ENCODE data around the gene WDR88. TPM values are rescaled to one million over a fixed set of nuclear protein-coding genes. Genes with fewer than 3 reads are reported as not detected.

Gene WDR88
- total RNA-seq, 4 donors from 2014 or later, result not detected

DNA sequence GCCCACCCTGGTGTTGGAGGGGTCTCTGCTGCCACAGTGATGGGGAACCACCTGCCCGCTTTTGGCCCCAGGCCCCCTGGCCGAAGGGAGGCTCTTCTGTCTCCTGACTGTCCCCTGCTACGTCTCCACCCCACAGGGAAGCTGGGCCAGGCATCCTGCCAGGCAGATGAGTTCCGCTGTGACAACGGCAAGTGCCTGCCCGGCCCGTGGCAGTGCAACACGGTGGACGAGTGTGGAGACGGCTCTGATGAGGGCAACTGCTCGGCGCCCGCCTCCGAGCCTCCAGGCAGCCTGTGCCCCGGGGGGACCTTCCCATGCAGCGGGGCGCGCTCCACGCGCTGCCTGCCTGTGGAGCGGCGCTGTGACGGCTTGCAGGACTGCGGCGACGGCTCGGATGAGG, 73.2 kb downstream of the WDR88 start:
- no peaks in the 10 kb centered on the region for H3K36me3 ChIP-seq
- H3K4me1 ChIP-seq, result no peaks in the 10 kb centered on the region
- no peak for DNase-seq
- intact Hi-C loops (cut with DNase I; ENCODE audit: low total_unique reads), result no loop called here
- TF ChIP-seq, protein P1, sequence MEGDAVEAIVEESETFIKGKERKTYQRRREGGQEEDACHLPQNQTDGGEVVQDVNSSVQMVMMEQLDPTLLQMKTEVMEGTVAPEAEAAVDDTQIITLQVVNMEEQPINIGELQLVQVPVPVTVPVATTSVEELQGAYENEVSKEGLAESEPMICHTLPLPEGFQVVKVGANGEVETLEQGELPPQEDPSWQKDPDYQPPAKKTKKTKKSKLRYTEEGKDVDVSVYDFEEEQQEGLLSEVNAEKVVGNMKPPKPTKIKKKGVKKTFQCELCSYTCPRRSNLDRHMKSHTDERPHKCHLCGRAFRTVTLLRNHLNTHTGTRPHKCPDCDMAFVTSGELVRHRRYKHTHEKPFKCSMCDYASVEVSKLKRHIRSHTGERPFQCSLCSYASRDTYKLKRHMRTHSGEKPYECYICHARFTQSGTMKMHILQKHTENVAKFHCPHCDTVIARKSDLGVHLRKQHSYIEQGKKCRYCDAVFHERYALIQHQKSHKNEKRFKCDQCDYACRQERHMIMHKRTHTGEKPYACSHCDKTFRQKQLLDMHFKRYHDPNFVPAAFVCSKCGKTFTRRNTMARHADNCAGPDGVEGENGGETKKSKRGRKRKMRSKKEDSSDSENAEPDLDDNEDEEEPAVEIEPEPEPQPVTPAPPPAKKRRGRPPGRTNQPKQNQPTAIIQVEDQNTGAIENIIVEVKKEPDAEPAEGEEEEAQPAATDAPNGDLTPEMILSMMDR (IDR thresholded peaks at IDR 0.05), result no peak
- TF ChIP-seq POLR2AphosphoS5 (IDR thresholded peaks at IDR 0.05), result no peak
- no peak for TF ChIP-seq POLR2A (IDR thresholded peaks at IDR 0.05)
- TF ChIP-seq EP300 (IDR thresholded peaks at IDR 0.05; ENCODE audit: low read depth), result no peak
- no peak overlapping the region for H3K4me3 ChIP-seq
- H3K27me3 ChIP-seq, result no peaks in the 10 kb centered on the region
- WGBS, 2 donors (ENCODE audit: low coverage in 1 of 2), result 96% methylated on average over 27 of the region's 27 CpGs; no CpG with 5 or more reads in 1 of the 2 donors
- in situ Hi-C loops (cut with MboI; ENCODE audit: low pct_ligation_motif_present in 1 of 4, low pct_unique_long_range_greater_than_20kb in 1 of 4, low sequenced_read_pairs in 3 of 4), result no loop called here
- no peak overlapping the region for H3K27ac ChIP-seq
- no peaks in the 10 kb centered on the region for H3K9me3 ChIP-seq

DNA sequence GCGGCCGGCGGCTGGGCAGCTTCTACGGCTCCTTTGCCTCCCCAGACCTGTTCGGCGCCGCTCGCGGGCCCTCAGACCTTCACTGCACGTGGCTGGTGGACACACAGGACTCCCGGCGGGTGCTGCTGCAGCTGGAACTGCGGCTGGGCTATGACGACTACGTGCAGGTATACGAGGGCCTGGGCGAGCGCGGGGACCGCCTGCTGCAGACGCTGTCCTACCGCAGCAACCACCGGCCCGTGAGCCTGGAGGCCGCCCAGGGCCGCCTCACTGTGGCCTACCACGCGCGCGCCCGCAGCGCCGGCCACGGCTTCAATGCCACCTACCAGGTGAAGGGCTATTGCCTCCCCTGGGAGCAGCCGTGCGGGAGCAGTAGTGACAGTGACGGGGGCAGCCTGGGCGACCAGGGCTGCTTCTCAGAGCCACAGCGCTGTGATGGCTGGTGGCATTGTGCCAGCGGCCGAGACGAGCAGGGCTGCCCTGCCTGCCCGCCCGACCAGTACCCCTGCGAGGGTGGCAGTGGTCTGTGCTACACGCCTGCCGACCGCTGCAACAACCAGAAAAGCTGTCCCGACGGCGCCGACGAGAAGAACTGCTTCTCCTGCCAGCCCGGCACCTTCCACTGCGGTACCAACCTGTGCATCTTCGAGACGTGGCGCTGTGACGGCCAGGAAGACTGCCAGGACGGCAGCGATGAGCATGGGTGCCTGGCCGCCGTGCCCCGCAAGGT, 73.8 kb downstream of the WDR88 start:
- WGBS, 2 donors (ENCODE audit: low coverage in 1 of 2), result 94% methylated on average over 57 of the region's 64 CpGs; no CpG with 5 or more reads in 1 of the 2 donors
- no peaks in the 10 kb centered on the region for H3K27me3 ChIP-seq

DNA sequence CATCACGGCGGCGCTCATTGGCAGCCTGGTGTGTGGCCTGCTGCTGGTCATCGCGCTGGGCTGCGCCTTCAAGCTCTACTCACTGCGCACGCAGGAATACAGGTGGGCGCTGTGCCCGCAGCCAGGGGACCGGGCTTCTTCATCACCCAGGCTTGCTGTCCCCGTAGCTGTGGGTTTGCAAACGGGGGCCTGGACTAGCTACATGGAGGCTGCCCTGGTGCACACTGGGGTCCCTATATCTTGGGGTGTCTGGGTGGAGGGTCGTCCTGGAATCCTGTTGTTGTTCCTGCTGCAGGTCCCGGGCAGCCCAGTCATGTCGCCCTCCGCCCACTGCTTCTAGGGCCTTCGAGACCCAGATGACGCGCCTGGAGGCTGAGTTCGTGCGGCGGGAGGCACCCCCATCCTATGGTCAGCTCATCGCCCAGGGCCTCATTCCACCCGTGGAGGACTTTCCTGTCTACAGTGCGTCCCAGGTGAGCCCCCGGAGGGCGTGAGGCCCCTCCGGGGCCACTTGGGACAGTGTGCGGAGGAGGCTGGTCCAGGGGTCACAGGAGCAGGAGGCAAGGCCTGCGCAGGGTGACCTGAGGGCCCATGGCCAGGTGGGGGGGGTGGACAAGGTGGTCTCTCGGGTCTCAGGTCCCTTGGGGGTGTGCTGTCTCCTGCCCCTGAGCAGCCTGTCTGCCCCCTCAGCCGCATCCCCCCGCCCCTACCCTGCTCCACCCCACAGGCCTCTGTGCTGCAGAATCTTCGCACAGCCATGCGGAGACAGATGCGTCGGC, 74.5 kb downstream of the WDR88 start:
- H3K4me3 ChIP-seq, result no peak overlapping the region
- DNase-seq, result no peak
- TF ChIP-seq POLR2AphosphoS5 (IDR thresholded peaks at IDR 0.05) (no peak), EP300 (IDR thresholded peaks at IDR 0.05; ENCODE audit: low read depth) (no peak), POLR2A (IDR thresholded peaks at IDR 0.05) (no peak)
- TF ChIP-seq, protein P1 (IDR thresholded peaks at IDR 0.05), result no peak
- intact Hi-C loops (cut with DNase I; ENCODE audit: low total_unique reads) (no loop called here), in situ Hi-C loops (cut with MboI; ENCODE audit: low pct_ligation_motif_present in 1 of 4, low pct_unique_long_range_greater_than_20kb in 1 of 4, low sequenced_read_pairs in 3 of 4) (no loop called here)
- no peak overlapping the region for H3K27ac ChIP-seq
- H3K36me3 ChIP-seq, result no peaks in the 10 kb centered on the region
- 86% methylated on average over 27 of the region's 38 CpGs; no CpG with 5 or more reads in 1 of the 2 donors for WGBS, 2 donors (ENCODE audit: low coverage in 1 of 2)
- H3K9me3 ChIP-seq, result no peaks in the 10 kb centered on the region
- no peaks in the 10 kb centered on the region for H3K4me1 ChIP-seq
- no peaks in the 10 kb centered on the region for H3K27me3 ChIP-seq

More for the DNA sequence above, 73.8 kb downstream of the WDR88 start:
- H3K9me3 ChIP-seq, result no peaks in the 10 kb centered on the region
- intact Hi-C loops (cut with DNase I; ENCODE audit: low total_unique reads) (no loop called here), in situ Hi-C loops (cut with MboI; ENCODE audit: low pct_ligation_motif_present in 1 of 4, low pct_unique_long_range_greater_than_20kb in 1 of 4, low sequenced_read_pairs in 3 of 4) (no loop called here)
- H3K36me3 ChIP-seq, result no peaks in the 10 kb centered on the region
- no peak overlapping the region for H3K27ac ChIP-seq
- no peak overlapping the region for H3K4me3 ChIP-seq
- no peaks in the 10 kb centered on the region for H3K4me1 ChIP-seq
- TF ChIP-seq EP300 (IDR thresholded peaks at IDR 0.05; ENCODE audit: low read depth) (no peak), POLR2AphosphoS5 (IDR thresholded peaks at IDR 0.05) (no peak), POLR2A (IDR thresholded peaks at IDR 0.05) (no peak)
- TF ChIP-seq, protein P1 (IDR thresholded peaks at IDR 0.05), result no peak
- DNase-seq, result no peak

DNA sequence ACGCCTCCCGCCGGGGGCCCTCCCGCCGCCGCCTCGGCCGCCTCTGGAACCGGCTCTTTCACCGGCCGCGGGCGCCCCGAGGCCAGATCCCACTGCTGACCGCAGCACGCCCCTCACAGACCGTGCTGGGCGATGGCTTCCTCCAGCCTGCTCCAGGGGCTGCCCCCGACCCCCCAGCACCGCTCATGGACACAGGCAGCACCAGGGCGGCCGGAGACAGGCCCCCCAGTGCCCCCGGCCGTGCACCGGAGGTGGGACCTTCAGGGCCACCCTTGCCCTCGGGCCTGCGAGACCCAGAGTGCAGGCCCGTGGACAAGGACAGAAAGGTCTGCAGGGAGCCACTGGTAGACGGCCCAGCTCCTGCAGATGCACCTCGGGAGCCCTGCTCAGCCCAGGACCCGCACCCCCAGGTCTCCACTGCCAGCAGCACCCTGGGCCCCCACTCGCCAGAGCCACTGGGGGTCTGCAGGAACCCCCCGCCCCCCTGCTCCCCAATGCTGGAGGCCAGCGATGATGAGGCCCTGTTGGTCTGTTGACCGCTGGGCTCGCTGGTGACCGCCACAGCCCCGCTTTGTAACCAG, 75.2 kb downstream of the WDR88 start:
- Histone ChIP-seq H3K9me3 (no peaks in the 10 kb centered on the region), H3K36me3 (no peaks in the 10 kb centered on the region), H3K4me1 (no peaks in the 10 kb centered on the region), H3K27ac (no peak overlapping the region), H3K4me3 (no peak overlapping the region), H3K27me3 (no peaks in the 10 kb centered on the region)
- in situ Hi-C loops (cut with MboI; ENCODE audit: low pct_ligation_motif_present in 1 of 4, low pct_unique_long_range_greater_than_20kb in 1 of 4, low sequenced_read_pairs in 3 of 4) (no loop called here), intact Hi-C loops (cut with DNase I; ENCODE audit: low total_unique reads) (no loop called here)
- WGBS, 2 donors (ENCODE audit: low coverage in 1 of 2), result 84% methylated on average over 15 of the region's 38 CpGs; no CpG with 5 or more reads in 1 of the 2 donors
- DNase-seq, result no peak
- no peak for TF ChIP-seq POLR2AphosphoS5 (IDR thresholded peaks at IDR 0.05)
- TF ChIP-seq POLR2A (IDR thresholded peaks at IDR 0.05), result no peak
- TF ChIP-seq, protein P1 (IDR thresholded peaks at IDR 0.05), result no peak
- no peak for TF ChIP-seq EP300 (IDR thresholded peaks at IDR 0.05; ENCODE audit: low read depth)

All from transverse colon (tissue), 4 donors.